ENCODE measurements around the gene SIDT2.

SIDT2 gene

DNA sequence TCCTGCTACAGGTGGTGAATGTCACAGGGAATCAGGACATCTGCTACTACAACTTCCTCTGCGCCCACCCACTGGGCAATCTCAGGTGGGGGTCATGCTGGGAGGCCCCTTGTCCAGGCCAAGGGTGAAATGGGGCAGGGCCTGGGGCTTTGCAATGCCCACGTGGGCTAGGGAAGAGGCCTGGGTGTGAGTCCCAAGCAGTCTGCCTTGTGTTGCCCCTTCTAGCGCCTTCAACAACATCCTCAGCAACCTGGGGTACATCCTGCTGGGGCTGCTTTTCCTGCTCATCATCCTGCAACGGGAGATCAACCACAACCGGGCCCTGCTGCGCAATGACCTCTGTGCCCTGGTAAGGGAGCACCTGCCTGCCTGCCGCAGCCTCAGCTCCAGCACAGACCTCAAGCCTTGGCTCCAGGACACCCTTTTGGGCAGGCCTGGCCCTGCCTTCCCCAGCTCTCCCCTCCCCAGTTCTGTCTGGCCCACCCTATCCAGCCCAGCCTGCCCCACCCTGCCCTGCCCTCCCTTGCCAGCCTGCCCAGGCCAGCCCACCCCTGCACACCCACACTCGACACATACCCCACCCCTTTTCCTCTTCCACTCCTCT lies 11.5 kb downstream of the SIDT2 start:
- DNase-seq, result no peak

DNA sequence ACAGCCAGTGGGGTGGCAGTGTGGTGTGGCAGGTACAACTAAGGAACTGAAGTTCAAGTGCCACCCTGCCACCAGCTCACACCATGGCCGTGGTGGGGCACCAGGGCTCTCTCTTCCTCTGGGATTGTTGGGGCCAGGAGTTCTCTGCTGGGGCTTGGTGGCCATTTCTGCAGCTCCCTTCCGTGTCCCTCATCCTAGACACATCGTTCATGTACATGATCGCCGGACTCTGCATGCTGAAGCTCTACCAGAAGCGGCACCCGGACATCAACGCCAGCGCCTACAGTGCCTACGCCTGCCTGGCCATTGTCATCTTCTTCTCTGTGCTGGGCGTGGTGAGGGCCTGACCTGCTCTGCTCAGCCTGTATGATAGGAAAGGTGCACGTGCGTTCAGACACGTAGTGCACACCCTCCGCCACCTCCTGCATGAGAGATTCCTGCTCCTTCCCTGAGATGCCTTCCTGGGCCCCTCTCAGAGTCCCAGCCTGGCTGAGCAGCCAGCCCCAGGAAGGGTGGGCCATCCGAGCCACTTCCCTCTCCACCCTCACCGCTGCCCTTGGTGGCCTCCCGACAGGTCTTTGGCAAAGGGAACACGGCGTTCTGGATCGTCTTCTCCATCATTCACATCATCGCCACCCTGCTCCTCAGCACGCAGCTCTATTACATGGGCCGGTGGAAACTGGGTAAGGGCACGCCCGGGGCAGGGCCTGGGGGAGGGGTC lies 13.3 kb downstream of the SIDT2 start:
- no peak for DNase-seq

DNA sequence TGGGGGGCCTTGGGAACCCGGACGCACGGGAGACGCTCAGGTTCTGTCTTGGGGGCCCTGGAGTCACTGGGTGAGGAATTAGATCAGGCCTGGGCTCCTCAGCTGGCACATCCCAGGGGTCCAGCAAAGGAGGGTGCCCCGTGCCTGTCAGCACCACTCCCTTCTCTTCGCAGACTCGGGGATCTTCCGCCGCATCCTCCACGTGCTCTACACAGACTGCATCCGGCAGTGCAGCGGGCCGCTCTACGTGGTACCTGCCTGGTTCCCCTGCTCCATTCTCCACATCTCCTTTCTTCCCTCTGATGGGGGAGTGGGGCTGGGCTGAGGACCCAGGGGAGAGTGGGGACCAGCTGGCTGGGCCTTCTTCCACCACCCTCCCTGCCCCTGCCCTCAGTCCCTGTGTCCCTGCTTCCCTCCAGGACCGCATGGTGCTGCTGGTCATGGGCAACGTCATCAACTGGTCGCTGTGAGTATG lies 13.9 kb downstream of the SIDT2 start:
- DNase-seq, result no peak

DNA sequence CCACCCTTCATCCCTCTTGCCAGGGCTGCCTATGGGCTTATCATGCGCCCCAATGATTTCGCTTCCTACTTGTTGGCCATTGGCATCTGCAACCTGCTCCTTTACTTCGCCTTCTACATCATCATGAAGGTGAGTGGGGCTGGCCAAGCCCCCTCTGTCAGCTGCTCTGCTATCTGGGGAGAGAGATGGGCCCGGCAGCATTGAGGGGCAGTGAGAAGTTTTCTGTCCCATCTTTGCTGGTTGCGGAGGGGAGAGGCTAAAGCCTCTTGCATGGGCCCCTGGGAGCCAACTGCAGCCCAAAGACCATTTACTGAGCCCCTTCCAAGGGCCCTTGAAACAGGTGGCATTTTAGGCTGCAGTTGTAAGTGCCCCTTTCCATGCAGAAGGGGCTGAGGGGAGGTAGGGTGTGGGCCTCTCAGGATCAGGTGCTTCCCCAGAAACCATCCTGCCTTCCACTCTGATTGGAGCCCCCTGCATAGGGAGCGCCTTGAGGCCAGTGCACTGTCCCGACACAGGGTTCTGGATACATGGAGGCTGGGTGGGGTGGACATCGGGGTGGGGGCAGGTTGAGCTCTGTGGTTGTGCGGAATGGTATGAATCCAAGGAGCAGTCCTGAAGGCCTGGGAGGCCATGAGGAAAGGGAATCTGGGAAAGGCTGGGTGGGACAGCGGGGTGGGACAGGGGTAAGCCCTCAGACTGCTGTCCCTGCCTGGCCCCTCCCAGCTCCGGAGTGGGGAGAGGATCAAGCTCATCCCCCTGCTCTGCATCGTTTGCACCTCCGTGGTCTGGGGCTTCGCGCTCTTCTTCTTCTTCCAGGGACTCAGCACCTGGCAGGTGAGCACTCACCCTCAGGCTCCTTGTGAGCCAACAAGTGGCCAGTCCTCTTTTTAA lies 14.8 kb downstream of the SIDT2 start:
- DNase-seq, result no peak

DNA sequence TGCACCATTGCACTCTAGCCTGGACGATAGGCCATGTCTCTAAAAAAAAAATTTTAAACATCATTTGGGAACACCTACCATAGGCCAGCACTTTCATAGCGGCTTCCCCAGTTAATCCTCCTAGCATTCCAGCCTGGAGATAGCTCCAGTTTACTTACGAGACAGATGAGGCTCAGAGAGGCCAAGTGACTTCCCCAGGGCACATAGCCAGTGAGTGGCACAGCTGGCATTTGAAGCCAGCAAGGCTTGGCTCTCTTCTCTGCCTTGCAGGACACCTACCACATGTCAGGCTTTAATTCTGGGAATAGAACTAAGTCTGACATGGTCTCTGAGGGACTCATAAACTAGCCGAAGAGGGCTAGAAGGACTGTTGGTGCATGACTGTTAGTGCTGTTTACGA lies 15.7 kb downstream of the SIDT2 start:
- DNase-seq, result no peak

DNA sequence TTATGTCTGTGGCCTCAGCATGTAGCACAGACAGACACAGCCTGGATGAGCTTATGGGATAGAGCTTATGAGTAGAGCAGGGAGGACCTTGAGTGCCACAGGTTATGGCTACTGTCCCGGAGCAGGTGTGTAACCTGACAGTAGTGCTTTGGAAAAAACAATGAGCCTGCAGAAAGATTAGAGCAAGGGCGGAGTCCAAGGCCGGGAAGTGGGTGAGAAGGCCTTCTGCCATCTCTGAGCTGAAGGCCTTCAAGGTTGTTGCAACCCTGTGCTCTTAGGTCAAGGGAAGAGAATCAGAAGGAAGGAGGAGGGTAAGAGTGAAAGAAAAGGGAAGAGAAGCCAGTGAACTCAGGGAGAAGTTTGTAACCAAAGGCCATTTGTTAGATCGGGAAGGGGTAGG lies 16.7 kb downstream of the SIDT2 start:
- DNase-seq, result no peak

DNA sequence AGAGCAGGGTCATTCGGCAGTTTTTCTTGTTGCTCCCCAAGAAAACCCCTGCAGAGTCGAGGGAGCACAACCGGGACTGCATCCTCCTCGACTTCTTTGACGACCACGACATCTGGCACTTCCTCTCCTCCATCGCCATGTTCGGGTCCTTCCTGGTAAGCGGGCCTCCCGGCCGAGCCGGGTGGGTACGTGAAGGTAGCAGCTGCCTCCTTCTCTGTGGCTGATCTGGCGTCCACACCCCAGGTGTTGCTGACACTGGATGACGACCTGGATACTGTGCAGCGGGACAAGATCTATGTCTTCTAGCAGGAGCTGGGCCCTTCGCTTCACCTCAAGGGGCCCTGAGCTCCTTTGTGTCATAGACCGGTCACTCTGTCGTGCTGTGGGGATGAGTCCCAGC lies 17.2 kb downstream of the SIDT2 start:
- no peak for DNase-seq

DNA sequence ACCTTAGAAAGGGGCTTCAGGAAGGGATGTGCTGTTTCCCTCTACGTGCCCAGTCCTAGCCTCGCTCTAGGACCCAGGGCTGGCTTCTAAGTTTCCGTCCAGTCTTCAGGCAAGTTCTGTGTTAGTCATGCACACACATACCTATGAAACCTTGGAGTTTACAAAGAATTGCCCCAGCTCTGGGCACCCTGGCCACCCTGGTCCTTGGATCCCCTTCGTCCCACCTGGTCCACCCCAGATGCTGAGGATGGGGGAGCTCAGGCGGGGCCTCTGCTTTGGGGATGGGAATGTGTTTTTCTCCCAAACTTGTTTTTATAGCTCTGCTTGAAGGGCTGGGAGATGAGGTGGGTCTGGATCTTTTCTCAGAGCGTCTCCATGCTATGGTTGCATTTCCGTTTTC lies 18.5 kb downstream of the SIDT2 start:
- no peak for DNase-seq

DNA sequence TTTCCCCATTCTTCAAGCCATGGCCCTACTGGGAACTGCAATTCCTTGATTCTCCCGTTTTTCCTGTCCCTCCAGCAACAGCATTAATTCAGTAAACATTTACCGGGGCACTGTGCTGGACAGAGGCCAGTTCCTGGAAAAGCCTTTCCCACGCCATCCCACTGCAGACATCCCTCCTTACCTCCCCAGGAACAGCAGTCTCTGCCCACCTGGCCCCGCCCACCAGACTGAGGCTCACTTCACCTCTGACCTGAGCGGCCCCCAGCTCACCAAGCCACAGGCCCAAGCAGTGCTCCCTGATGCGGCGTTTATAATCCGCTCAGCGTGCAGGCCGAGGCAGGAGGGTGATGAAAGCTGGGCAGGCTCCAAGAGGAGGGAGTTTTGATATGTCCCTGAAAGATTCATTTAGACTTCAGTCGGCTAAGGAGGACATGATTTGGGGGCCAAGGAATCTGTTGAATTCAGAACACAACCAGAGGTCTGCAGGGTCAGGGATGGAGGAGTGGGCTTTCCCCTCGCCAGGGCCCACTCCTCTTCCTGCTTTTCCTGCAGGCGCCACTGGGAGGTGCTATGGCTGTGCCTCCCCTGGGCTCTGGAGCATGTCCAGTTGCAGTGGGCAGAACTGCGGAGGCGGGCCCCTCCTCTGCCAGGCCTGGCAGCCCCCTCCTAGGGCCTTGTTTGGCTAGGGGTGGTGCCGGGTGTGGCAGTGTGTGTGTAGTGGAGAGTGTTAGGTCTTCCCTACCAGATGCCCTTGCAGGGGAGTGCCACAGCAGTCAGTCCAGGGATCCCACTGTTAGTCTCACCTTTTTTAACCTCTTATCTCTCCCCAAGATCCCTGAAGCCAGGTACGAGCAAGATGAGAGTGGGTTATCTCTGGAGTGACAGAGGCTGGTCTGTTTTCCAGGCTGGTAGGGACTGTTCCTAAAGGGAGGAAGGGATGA lies 19.2 kb downstream of the SIDT2 start:
- DNase-seq, result no peak

DNA sequence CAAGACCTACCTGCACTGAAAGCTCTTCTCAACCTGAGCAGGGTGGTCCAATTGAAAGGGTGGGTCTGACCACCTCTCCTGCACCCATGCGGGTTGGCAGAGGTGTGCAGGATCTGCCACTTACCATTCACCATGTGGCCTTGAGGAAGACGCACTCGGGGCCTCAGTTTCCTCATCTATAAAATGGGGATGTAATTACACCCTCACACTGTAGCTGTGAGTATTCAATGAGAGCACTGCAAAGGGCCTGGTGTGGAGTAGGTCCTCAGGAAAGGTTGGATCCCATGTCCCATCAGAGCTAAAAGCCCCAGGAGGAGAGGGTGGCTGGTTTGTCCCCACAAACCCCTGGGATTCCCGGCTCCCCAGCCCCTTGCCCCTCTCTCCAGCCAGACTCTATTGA lies 20.1 kb downstream of the SIDT2 start:
- DNase-seq, result no peak

DNA sequence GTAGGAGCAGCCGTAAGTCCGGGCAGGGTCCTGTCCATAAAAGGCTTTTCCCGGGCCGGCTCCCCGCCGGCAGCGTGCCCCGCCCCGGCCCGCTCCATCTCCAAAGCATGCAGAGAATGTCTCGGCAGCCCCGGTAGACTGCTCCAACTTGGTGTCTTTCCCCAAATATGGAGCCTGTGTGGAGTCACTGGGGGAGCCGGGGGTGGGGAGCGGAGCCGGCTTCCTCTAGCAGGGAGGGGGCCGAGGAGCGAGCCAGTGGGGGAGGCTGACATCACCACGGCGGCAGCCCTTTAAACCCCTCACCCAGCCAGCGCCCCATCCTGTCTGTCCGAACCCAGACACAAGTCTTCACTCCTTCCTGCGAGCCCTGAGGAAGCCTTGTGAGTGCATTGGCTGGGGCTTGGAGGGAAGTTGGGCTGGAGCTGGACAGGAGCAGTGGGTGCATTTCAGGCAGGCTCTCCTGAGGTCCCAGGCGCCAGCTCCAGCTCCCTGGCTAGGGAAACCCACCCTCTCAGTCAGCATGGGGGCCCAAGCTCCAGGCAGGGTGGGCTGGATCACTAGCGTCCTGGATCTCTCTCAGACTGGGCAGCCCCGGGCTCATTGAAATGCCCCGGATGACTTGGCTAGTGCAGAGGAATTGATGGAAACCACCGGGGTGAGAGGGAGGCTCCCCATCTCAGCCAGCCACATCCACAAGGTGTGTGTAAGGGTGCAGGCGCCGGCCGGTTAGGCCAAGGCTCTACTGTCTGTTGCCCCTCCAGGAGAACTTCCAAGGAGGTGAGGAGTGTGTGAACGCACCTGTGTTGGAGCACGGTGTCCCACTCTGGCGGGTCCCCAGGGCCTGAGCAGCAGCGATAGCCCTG lies 20.7 kb downstream of the SIDT2 start, which contains the start of gene TAGLN:
TSS of gene TAGLN (plus strand) at position 318 of the 863 bp plus-strand sequence. CDS start 3,644 bp downstream, outside the sequence.
- DNase-seq, result no peak

DNA sequence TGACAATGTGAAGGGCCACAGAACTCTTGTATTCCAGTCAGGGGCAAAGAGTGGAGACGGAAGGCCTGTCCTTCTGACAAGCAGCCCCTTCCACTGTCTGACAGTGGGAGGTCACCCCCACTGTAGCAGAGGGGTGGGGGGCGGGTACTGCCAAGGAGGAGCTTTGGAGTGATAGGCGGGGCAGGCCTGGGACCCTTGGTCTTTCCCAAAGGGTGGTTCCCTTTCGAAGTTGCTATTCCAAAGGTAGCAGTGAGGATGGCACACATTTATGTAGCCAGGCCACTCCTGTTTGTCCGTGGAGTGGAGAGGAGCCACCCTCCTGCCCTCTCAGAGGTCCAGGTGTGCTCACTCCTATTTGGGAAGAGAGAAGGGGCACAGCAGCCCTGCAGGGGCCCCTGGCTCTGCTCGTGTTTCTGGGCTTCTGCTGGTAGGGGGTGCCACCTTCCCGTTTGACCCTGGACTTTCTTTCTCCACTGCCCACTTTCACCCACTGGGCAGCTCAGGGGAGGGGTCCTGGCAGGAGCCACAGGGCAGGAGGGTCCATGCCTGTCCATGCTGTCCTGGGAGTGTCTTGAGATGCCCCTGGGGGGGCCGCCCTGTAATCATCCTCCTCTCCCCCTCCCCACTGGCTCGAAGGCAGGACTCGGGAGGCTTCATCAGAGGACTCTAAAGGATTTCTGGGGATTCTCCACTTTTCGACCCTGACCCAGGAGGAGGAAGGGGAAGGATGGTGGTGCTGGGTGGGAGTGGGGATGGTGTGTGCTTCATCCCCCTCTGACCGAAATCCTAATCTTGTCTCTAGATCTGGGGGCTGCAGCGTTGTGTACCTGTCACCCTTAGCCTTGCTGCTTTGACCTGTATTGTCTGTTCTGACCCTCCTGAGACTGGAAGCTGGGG lies 21.6 kb downstream of the SIDT2 start:
- DNase-seq, result no peak

DNA sequence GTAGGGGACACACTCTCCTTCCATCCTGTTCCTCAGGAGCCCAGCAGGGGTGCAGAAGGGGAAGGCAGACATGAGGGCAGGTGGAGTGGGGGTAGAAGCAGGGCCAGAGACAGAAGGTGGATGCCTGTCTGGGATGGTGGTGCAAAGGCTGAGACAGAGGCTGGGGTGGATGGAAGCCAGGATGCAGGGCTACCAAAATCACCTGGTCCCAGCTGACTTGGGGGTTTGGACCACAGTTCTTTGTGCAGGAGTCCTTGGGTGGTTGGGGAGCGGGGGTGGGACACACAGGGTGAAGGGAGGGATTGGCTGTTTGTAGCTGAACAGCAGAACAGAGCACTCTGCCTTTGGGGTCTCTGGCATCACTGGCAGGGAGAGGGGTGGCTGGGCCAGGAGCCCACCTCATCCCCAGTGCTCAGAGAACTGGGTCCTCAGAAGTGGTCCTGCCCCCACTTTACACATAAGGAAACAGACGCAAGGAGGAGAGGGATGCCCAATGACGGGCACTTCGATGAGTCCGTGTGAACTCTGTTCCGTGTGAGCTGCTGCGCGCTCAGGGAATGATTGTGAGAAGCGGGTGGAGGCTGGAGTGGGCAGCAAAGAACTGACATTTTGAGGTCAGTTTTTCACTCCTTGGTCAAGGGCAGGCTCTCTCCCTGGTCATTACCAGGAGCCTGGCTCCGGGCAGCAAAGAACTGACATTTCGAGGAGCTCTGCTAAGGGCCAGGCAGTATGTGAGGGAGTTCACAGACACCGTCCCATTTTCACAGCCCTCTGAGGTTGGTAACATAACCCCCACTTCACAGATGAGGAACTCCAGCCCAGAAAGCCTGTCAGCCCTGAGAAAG lies 22.5 kb downstream of the SIDT2 start:
- no peak for DNase-seq

DNA sequence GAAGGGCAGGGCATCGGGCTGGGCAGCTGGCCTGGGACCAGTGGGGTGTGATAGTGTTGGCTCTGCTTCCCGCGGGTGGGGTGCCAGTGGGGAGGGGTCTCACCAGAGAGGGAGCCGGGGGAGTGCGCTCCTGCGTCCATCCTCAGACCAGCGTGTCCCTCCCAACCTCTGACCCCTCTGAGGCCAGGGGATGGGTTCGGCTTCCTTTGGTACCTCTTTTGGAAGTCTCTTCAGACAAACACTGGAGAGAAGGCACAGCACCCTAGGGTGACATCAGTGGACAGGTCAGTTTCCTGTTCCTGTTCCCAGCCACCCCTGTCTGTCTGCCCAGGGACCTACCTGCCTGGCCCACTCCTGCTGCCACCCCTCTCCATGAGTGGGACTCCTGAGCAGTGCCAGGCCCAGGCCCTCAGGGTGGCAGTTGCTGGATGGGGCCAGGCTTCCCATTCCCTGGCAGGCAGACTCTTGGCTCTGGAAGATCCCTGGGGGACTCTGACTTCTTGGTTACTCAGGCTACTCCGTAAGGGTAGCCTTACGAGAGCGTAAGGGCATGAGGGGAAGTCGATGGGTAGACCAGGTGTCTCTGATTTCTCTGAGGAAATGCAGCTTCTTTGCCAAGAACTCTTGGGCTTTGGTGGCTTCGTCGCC lies 23.2 kb downstream of the SIDT2 start:
- DNase-seq, result no peak

DNA sequence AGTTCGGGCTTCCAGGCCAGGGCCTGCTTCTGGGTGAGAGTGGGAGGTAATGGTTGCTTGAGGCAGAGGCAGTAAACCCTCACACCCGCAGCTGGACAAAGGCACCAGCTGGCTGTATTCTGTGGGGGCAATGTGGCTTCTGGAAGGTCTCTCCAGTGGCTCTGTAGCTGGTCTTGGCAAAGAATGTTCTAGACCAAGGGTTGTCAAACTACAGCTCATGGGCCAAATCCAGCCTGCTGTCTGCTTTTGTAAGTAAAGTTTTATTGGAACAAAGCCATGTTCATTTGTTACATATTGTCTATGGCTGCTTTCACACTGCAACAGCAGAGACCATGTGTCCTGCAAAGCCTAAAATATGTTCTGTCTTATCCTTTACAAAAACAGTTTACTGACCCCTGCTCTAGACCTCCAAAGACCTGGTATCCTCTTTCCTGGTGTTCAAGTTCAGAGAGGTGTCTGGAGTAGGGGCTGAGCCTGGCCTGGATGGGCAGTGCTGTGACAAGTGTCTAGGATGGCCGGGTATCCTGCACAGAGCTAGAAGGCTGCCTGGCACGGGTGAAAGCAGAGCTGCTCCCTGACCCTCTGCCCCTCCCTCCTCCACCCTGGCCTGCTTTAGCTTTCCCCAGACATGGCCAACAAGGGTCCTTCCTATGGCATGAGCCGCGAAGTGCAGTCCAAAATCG lies 24.0 kb downstream of the SIDT2 start:
- no peak for DNase-seq

DNA sequence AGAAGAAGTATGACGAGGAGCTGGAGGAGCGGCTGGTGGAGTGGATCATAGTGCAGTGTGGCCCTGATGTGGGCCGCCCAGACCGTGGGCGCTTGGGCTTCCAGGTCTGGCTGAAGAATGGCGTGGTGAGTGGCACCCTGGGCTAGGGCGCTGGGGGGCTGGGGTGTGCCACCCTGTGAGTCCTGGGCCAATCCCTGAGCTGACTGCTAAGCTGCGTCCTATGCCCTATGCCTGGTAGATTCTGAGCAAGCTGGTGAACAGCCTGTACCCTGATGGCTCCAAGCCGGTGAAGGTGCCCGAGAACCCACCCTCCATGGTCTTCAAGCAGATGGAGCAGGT lies 24.5 kb downstream of the SIDT2 start:
- DNase-seq, result no peak

DNA sequence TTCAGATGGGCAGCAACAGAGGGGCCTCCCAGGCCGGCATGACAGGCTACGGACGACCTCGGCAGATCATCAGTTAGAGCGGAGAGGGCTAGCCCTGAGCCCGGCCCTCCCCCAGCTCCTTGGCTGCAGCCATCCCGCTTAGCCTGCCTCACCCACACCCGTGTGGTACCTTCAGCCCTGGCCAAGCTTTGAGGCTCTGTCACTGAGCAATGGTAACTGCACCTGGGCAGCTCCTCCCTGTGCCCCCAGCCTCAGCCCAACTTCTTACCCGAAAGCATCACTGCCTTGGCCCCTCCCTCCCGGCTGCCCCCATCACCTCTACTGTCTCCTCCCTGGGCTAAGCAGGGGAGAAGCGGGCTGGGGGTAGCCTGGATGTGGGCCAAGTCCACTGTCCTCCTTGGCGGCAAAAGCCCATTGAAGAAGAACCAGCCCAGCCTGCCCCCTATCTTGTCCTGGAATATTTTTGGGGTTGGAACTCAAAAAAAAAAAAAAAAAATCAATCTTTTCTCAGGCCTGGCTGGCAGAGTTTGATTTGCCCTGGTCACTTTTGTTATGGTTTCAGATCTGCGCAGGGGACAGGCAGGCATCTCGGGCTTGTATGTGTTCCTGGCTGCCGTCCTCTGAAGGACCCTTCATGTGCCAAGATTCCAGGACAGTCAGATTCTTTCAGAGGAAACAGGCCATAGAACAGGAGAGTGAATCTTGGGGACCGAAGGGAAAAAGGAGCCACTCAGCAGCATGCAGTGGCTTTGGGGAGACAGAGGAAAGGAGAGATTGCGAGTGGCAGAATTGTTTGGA lies 25.9 kb downstream of the SIDT2 start:
- DNase-seq, result no peak

All from activated CD4-positive, alpha-beta T cell treated with anti-CD3 and anti-CD28 coated beads, Interleukin-2, Interleukin-6, amounts not matched to agents 100 ng/mL and 50 ng/mL, durations not matched to agents 16 hours and 8 hours (primary cell).